ENCODE data around the gene PLA2G7.

GRCh38 chr6:46773201-46773855, 38.2 kb upstream of the PLA2G7 start:
- TF ChIP-seq ZFP30 (CRISPR knock-in tag; IDR thresholded peaks at IDR 0.05) (no peak), PATZ1 (CRISPR knock-in tag; IDR thresholded peaks at IDR 0.05; ENCODE audit: borderline replicate concordance) (no peak)
